Activated T-helper 2 cell treated with anti-CD3 and anti-CD28 coated beads, Interferon-gamma antibody, Interleukin-2, Interleukin-4, amounts not matched to agents 10 μg/mL and 5 μg/mL and 100 μg/mL, durations not matched to agents 14 hours and 24 hours and 36 hours (primary cell): ENCODE measurements around the gene IFI35. TPM values are rescaled to one million over a fixed set of nuclear protein-coding genes. Genes with fewer than 3 reads are reported as not detected.

ENCODE experiments used
- DNase-seq: peaks from one replicate; pipeline ENCODE4 v3.0.0; 2021; ENCODE audit warnings: low spot score
- H3K27ac Mint-ChIP-seq: one replicate; pipeline ENCODE4 v1.8.0; 2021; ENCODE audit warnings: mixed read lengths
- H3K27me3 Mint-ChIP-seq: one replicate; pipeline ENCODE4 v1.8.0; 2021; ENCODE audit warnings: low read depth, mixed read lengths
- H3K36me3 Mint-ChIP-seq: one replicate; pipeline ENCODE4 v1.8.0; 2021; ENCODE audit warnings: low read depth, mixed read lengths
- H3K4me1 Mint-ChIP-seq: one replicate; pipeline ENCODE4 v1.8.0; 2021; ENCODE audit warnings: low read depth, mixed read lengths
- H3K4me3 Mint-ChIP-seq: one replicate; pipeline ENCODE4 v1.8.0; 2021; ENCODE audit warnings: low read depth, mild to moderate bottlenecking, moderate library complexity, mixed read lengths
- H3K9me3 Mint-ChIP-seq: one replicate; pipeline ENCODE4 v1.8.0; 2021; ENCODE audit warnings: mixed read lengths
- intact Hi-C: fragments of 100-400 bp; cut with micrococcal nuclease; formaldehyde crosslinking; loops from one replicate; pipeline ENCODE4 v1.15.1; 2023
- total RNA-seq: library from RNA; stranded (reverse); gene quantifications from 2 replicates; pipeline ENCODE4 v1.2.3, GENCODE V29; 2022

The IFI35 gene
- total RNA-seq, 1 donor from 2014 or later, result 49.1 TPM

- no peak for DNase-seq
- intact Hi-C loops, result no loop called here
- peaks cover 21% of the 10 kb centered on the region for H3K4me1 Mint-ChIP-seq
- H3K27ac Mint-ChIP-seq, result peak overlapping the region; percentile 58
- no peak overlapping the region for H3K4me3 Mint-ChIP-seq
- H3K27me3 Mint-ChIP-seq, result no peaks in the 10 kb centered on the region
- no peaks in the 10 kb centered on the region for H3K9me3 Mint-ChIP-seq
- H3K36me3 Mint-ChIP-seq, result peaks cover 55% of the 10 kb centered on the region
Observed at GRCh38 chr17:43003542-43004172, 2.9 kb upstream of the IFI35 start.

- Mint-ChIP-seq H3K27me3 (no peaks in the 10 kb centered on the region), H3K36me3 (peaks cover 37% of the 10 kb centered on the region), H3K4me3 (no peak overlapping the region), H3K27ac (peak overlapping the region; percentile 6), H3K4me1 (peaks cover 18% of the 10 kb centered on the region), H3K9me3 (no peaks in the 10 kb centered on the region)
- intact Hi-C loops, result no loop called here
- DNase-seq, result no peak
Observed at GRCh38 chr17:43010667-43011308, 4.2 kb downstream of the IFI35 start.

- H3K4me1 Mint-ChIP-seq, result peaks cover 15% of the 10 kb centered on the region
- peaks cover 37% of the 10 kb centered on the region for H3K36me3 Mint-ChIP-seq
- H3K9me3 Mint-ChIP-seq, result no peaks in the 10 kb centered on the region
- DNase-seq, result no peak
- H3K27me3 Mint-ChIP-seq, result no peaks in the 10 kb centered on the region
- H3K27ac Mint-ChIP-seq, result no peak overlapping the region
- intact Hi-C loops, result no loop called here
- H3K4me3 Mint-ChIP-seq, result no peak overlapping the region
Observed at GRCh38 chr17:43011728-43012472, 5.3 kb downstream of the IFI35 start.

GRCh38 chr17:43013296-43013695 lies 6.7 kb downstream of the IFI35 start:
- Mint-ChIP-seq H3K27ac (no peak overlapping the region), H3K9me3 (no peaks in the 10 kb centered on the region), H3K27me3 (no peaks in the 10 kb centered on the region), H3K4me1 (peaks cover 10% of the 10 kb centered on the region), H3K4me3 (no peak overlapping the region), H3K36me3 (peaks cover 37% of the 10 kb centered on the region)
- intact Hi-C loops, result no loop called here
- no peak for DNase-seq

- no peaks in the 10 kb centered on the region for H3K9me3 Mint-ChIP-seq
- H3K27me3 Mint-ChIP-seq, result no peaks in the 10 kb centered on the region
- no peak for DNase-seq
- H3K4me3 Mint-ChIP-seq, result no peak overlapping the region
- peaks cover 17% of the 10 kb centered on the region for H3K4me1 Mint-ChIP-seq
- H3K27ac Mint-ChIP-seq, result no peak overlapping the region
- peaks cover 37% of the 10 kb centered on the region for H3K36me3 Mint-ChIP-seq
- intact Hi-C loops, result no loop called here
Observed at GRCh38 chr17:43014020-43014648, 7.5 kb downstream of the IFI35 start.

GRCh38 chr17:43014649-43015542 lies 8.3 kb downstream of the IFI35 start:
- Mint-ChIP-seq H3K27me3 (no peaks in the 10 kb centered on the region), H3K9me3 (no peaks in the 10 kb centered on the region), H3K4me3 (no peak overlapping the region), H3K4me1 (peaks cover 22% of the 10 kb centered on the region), H3K36me3 (peaks cover 37% of the 10 kb centered on the region), H3K27ac (no peak overlapping the region)
- intact Hi-C loops, result no loop called here
- no peak for DNase-seq

- no peaks in the 10 kb centered on the region for H3K9me3 Mint-ChIP-seq
- no peak overlapping the region for H3K4me3 Mint-ChIP-seq
- no peaks in the 10 kb centered on the region for H3K27me3 Mint-ChIP-seq
- no peak overlapping the region for H3K27ac Mint-ChIP-seq
- H3K36me3 Mint-ChIP-seq, result peaks cover 32% of the 10 kb centered on the region
- intact Hi-C loops, result no loop called here
- no peak for DNase-seq
- H3K4me1 Mint-ChIP-seq, result peaks cover 19% of the 10 kb centered on the region
Observed at GRCh38 chr17:43015579-43015978, 9.0 kb downstream of the IFI35 start.

GRCh38 chr17:43016216-43016615 lies 9.6 kb downstream of the IFI35 start:
- no peaks in the 10 kb centered on the region for H3K27me3 Mint-ChIP-seq
- H3K4me3 Mint-ChIP-seq, result no peak overlapping the region
- no peak for DNase-seq
- peaks cover 30% of the 10 kb centered on the region for H3K36me3 Mint-ChIP-seq
- intact Hi-C loops, result no loop called here
- H3K27ac Mint-ChIP-seq, result no peak overlapping the region
- H3K4me1 Mint-ChIP-seq, result peaks cover 18% of the 10 kb centered on the region
- H3K9me3 Mint-ChIP-seq, result no peaks in the 10 kb centered on the region

- DNase-seq, result peak; percentile 37
- Mint-ChIP-seq H3K27me3 (no peaks in the 10 kb centered on the region), H3K9me3 (no peaks in the 10 kb centered on the region), H3K27ac (no peak overlapping the region), H3K36me3 (peaks cover 17% of the 10 kb centered on the region), H3K4me3 (no peak overlapping the region), H3K4me1 (peaks cover 19% of the 10 kb centered on the region)
- intact Hi-C loops, result no loop called here
Observed at GRCh38 chr17:43018008-43018853, 11.6 kb downstream of the IFI35 start.

- Mint-ChIP-seq H3K4me1 (peaks cover 19% of the 10 kb centered on the region), H3K36me3 (peaks cover 13% of the 10 kb centered on the region), H3K4me3 (no peak overlapping the region), H3K27ac (no peak overlapping the region), H3K27me3 (no peaks in the 10 kb centered on the region), H3K9me3 (no peaks in the 10 kb centered on the region)
- DNase-seq, result no peak
- intact Hi-C loops, result no loop called here
Observed at GRCh38 chr17:43018932-43019331, 12.3 kb downstream of the IFI35 start.

GRCh38 chr17:43019418-43019817 lies 12.8 kb downstream of the IFI35 start:
- peaks cover 2% of the 10 kb centered on the region for H3K27me3 Mint-ChIP-seq
- H3K36me3 Mint-ChIP-seq, result peaks cover 10% of the 10 kb centered on the region
- peak overlapping the region; percentile 52 for H3K4me3 Mint-ChIP-seq
- intact Hi-C loops, result no loop called here
- peaks cover 21% of the 10 kb centered on the region for H3K4me1 Mint-ChIP-seq
- DNase-seq, result no peak
- H3K27ac Mint-ChIP-seq, result no peak overlapping the region
- no peaks in the 10 kb centered on the region for H3K9me3 Mint-ChIP-seq
